ENCODE measurements around the gene IER5L.

- TF ChIP-seq, protein P1, sequence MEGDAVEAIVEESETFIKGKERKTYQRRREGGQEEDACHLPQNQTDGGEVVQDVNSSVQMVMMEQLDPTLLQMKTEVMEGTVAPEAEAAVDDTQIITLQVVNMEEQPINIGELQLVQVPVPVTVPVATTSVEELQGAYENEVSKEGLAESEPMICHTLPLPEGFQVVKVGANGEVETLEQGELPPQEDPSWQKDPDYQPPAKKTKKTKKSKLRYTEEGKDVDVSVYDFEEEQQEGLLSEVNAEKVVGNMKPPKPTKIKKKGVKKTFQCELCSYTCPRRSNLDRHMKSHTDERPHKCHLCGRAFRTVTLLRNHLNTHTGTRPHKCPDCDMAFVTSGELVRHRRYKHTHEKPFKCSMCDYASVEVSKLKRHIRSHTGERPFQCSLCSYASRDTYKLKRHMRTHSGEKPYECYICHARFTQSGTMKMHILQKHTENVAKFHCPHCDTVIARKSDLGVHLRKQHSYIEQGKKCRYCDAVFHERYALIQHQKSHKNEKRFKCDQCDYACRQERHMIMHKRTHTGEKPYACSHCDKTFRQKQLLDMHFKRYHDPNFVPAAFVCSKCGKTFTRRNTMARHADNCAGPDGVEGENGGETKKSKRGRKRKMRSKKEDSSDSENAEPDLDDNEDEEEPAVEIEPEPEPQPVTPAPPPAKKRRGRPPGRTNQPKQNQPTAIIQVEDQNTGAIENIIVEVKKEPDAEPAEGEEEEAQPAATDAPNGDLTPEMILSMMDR (IDR thresholded peaks at IDR 0.05): no peak
- TF ChIP-seq ZFX (IDR thresholded peaks at IDR 0.05; ENCODE audit: borderline replicate concordance): no peak
Measured at GRCh38 chr9:129137292-129138143, 40.5 kb downstream of the IER5L start.

All from 22Rv1 (cell line).